ENCODE data around the gene SMCR8.
A peak's percentile ranks its signal among the peaks of the same experiment; 100 is the strongest.
"Not testable (repeated sequence)": the region's sequence is repeated elsewhere in the genome, so short reads cannot be mapped to it uniquely, and the experiment has no call there.

SMCR8 gene

GRCh38 chr17:18328643-18329204 is 13.6 kb downstream of the SMCR8 start:
- ChIA-PET POLR2A (no interaction called here), CTCF (no interaction called here)
- no peak for DNase-seq (ENCODE audit: extremely low spot score)
- no peak for TF ChIP-seq CTCF (IDR thresholded peaks at IDR 0.05; ENCODE audit: control extremely low read depth, extremely low read depth, low read depth, missing control alignments)

GRCh38 chr17:18331879-18332278 is 16.8 kb downstream of the SMCR8 start:
- DNase-seq (ENCODE audit: extremely low spot score): no peak
- CTCF ChIA-PET: interaction anchor here (1.9 kb wide), 1 partner anchor 11 kb away, joined by 10 read pairs; no protein-coding TSS in a partner anchor
- TF ChIP-seq CTCF (IDR thresholded peaks at IDR 0.05; ENCODE audit: control extremely low read depth, extremely low read depth, low read depth, missing control alignments): no peak
- POLR2A ChIA-PET: no interaction called here

- POLR2A ChIA-PET: no interaction called here
- TF ChIP-seq CTCF (IDR thresholded peaks at IDR 0.05; ENCODE audit: control extremely low read depth, extremely low read depth, low read depth, missing control alignments): no peak
- CTCF ChIA-PET: interaction anchor here (2.3 kb wide), 1 partner anchor 13 kb away, joined by 9 read pairs; no protein-coding TSS in a partner anchor
- DNase-seq (ENCODE audit: extremely low spot score): no peak
These were observed 17.9 kb downstream of the SMCR8 start for GRCh38 chr17:18332909-18333489.

GRCh38 chr17:18338158-18338557 is 23.1 kb downstream of the SMCR8 start:
- POLR2A ChIA-PET; DNase-seq (ENCODE audit: extremely low spot score); CTCF ChIA-PET: not testable (repeated sequence)

- DNase-seq (ENCODE audit: extremely low spot score): no peak
- CTCF ChIA-PET: no interaction called here
These were observed 24.8 kb downstream of the SMCR8 start for GRCh38 chr17:18339933-18340332.

GRCh38 chr17:18344021-18344420 is 28.9 kb downstream of the SMCR8 start:
- CTCF ChIA-PET: no interaction called here
- POLR2A ChIA-PET: no interaction called here
- no peak for TF ChIP-seq CTCF (IDR thresholded peaks at IDR 0.05; ENCODE audit: control extremely low read depth, extremely low read depth, low read depth, missing control alignments)
- DNase-seq (ENCODE audit: extremely low spot score): peak; percentile 45

More at GRCh38 chr17:18339933-18340332, 24.8 kb downstream of the SMCR8 start:
- TF ChIP-seq CTCF (IDR thresholded peaks at IDR 0.05; ENCODE audit: control extremely low read depth, extremely low read depth, low read depth, missing control alignments): no peak
- POLR2A ChIA-PET: no interaction called here

GRCh38 chr17:18353541-18353940 is 38.4 kb downstream of the SMCR8 start:
- POLR2A ChIA-PET: no interaction called here
- no peak for TF ChIP-seq CTCF (IDR thresholded peaks at IDR 0.05; ENCODE audit: control extremely low read depth, extremely low read depth, low read depth, missing control alignments)
- DNase-seq (ENCODE audit: extremely low spot score): no peak
- CTCF ChIA-PET: no interaction called here
